H1 (cell line): ENCODE data around the gene TRPV6. TPM values are rescaled to one million over a fixed set of nuclear protein-coding genes. Genes with fewer than 3 reads are reported as not detected.

Source experiments
- CHD7 ChIP-seq: fragments of 300-600 bp; sonication (generic); IDR thresholded peaks from 2 replicates; pipeline ENCODE4 v1.7.1; 2012; ENCODE audit warnings: low read length, moderate library complexity, mild to moderate bottlenecking, inconsistent platforms; ENCODE audit not compliant: insufficient replicate concordance
- RBBP5 ChIP-seq: IDR thresholded peaks from 2 replicates; pipeline ENCODE4 v1.7.1; 2012; ENCODE audit warnings: low read depth, mild to moderate bottlenecking, inconsistent platforms, low read length, moderate library complexity, borderline replicate concordance
- polyA plus RNA-seq, 7 experiments: library from polyadenylated mRNA; depleted of rRNA in 3 of 7; stranded (reverse) in 5 of 7; unstranded in 2 of 7; fragments of >200 nt in 5 of 7; fragments of 200-250 nt in 2 of 7; gene quantifications; 1 replicate in 5 of 7; 2 replicates in 1 of 7; 4 replicates in 1 of 7; pipeline versions ENCODE4 v1.2.1 to v1.2.3, GENCODE V29; 2011 to 2013; ENCODE audit warnings: missing spikeins in 2 of 7, mixed read lengths in 2 of 7
- total RNA-seq: library from RNA; stranded (reverse); fragmentation: NEBNext Ultra II Directional; extraction: Animal tissue kit (Norgen Biotek cat#: 25700); gene quantifications from 2 replicates; pipeline ENCODE4 v1.2.1, GENCODE V29; 2021

The TRPV6 gene
- total and polyA plus RNA-seq, 2 of the 8 experiments (the other 6 are each of a cell fraction or from before 2014, with no cell fraction given) = 0.52 to 1.1 TPM

- TF ChIP-seq CHD7 = no peak
- no peak for TF ChIP-seq RBBP5
These were observed 23.7 kb upstream of the TRPV6 start (continued) for GRCh38 chr7:142908921-142909890.
